GM12878 (cell line): ENCODE measurements around the gene ZCCHC13. TPM values are rescaled to one million over a fixed set of nuclear protein-coding genes. Genes with fewer than 3 reads are reported as not detected.

Experiments used
- BCL11A ChIP-seq: IDR thresholded peaks from 2 replicates; pipeline ENCODE4 v1.6.1; 2011; ENCODE audit warnings: low read depth, low read length
- CREB1 ChIP-seq: IDR thresholded peaks from 2 replicates; pipeline ENCODE4 v1.6.1; 2012; ENCODE audit warnings: low read depth, mild to moderate bottlenecking, inconsistent platforms
- CREM ChIP-seq: IDR thresholded peaks from 2 replicates; pipeline ENCODE4 v1.6.1; 2014; ENCODE audit warnings: antibody characterized with exemption, low read depth
- IKZF1 ChIP-seq: fragments of 450-650 bp; conservative IDR thresholded peaks from 2 replicates; pipeline ENCODE4 v1.6.1; 2017; ENCODE audit warnings: antibody characterized with exemption, mild to moderate bottlenecking
- LARP7 ChIP-seq: fragments of 450-650 bp; IDR thresholded peaks from 2 replicates; pipeline ENCODE4 v1.6.1; 2017; ENCODE audit warnings: mild to moderate bottlenecking
- MEF2B ChIP-seq: fragments of 450-650 bp; IDR thresholded peaks from 2 replicates; pipeline ENCODE4 v1.6.1; 2018; ENCODE audit warnings: mild to moderate bottlenecking, moderate library complexity; ENCODE audit not compliant: partially characterized antibody, poor library complexity, severe bottlenecking
- NKRF ChIP-seq: fragments of 450-650 bp; conservative IDR thresholded peaks from 2 replicates; pipeline ENCODE4 v1.6.1; 2017; ENCODE audit warnings: mild to moderate bottlenecking, moderate library complexity
- REST ChIP-seq: IDR thresholded peaks from 2 replicates; pipeline ENCODE4 v1.6.1; 2012; ENCODE audit warnings: mild to moderate bottlenecking, low read depth, low read length
- SRF ChIP-seq, 2 experiments: IDR thresholded peaks; 2 replicates each; pipeline ENCODE4 v1.6.1; 2011; ENCODE audit warnings: low read depth in 2 of 2, low read length in 2 of 2, mild to moderate bottlenecking in 1 of 2, moderate library complexity in 1 of 2
- STAT1 ChIP-seq: fragments of 450-650 bp; conservative IDR thresholded peaks from 2 replicates; pipeline ENCODE4 v1.6.1; 2014; ENCODE audit warnings: antibody characterized with exemption, mild to moderate bottlenecking
- TCF12 ChIP-seq: IDR thresholded peaks from 2 replicates; pipeline ENCODE4 v1.6.1; 2011; ENCODE audit warnings: low read depth, mild to moderate bottlenecking, low read length
- USF1 ChIP-seq: IDR thresholded peaks from 2 replicates; pipeline ENCODE4 v1.6.1; 2011; ENCODE audit warnings: borderline replicate concordance, low read depth, mild to moderate bottlenecking, moderate library complexity, mixed read lengths, low read length; ENCODE audit not compliant: insufficient read depth; ENCODE audit errors: extremely low read length
- ZBTB4 ChIP-seq: fragments of 450-650 bp; formaldehyde crosslinking; IDR thresholded peaks from 2 replicates; pipeline ENCODE4 v1.4.0; 2022; ENCODE audit warnings: mild to moderate bottlenecking, moderate library complexity
- polyA plus RNA-seq, 11 experiments: library from polyadenylated mRNA; depleted of rRNA in 4 of 11; unstranded in 6 of 11; stranded (reverse) in 5 of 11; fragments of >200 nt; fragmentation: Nextera tagmentation in 4 of 11; fragmentation: Illumina TruSeq in 1 of 11; extraction: Ambion mirVana in 4 of 11; extraction: Trizol in 1 of 11; gene quantifications; 1 replicate in 1 of 11; 2 replicates in 10 of 11; pipeline versions ENCODE4 v1.2.1 to v1.2.3, GENCODE V29; 2011 to 2016; ENCODE audit warnings: inconsistent platforms in 2 of 11, missing spikeins in 2 of 11, low read depth in 1 of 11
- total RNA-seq, 4 experiments: library from RNA; depleted of rRNA in 3 of 4; stranded (reverse); fragments of >200 nt in 3 of 4; fragmentation: Illumina TruSeq in 1 of 4; extraction: Trizol in 1 of 4; gene quantifications; 2 replicates each; pipeline versions ENCODE4 v1.2.1 to v1.2.3, GENCODE V29; 2013 to 2021
- TF ChIP-seq, protein P1 (sequence below): fragments of 450-650 bp; IDR thresholded peaks from 2 replicates; pipeline ENCODE4 v1.6.1; 2017; ENCODE audit warnings: mild to moderate bottlenecking, low read depth, inconsistent platforms; ENCODE audit not compliant: poor library complexity, severe bottlenecking
- TF ChIP-seq, protein P2 (sequence below): IDR thresholded peaks from 2 replicates; pipeline ENCODE4 v1.6.1; 2011; ENCODE audit warnings: mild to moderate bottlenecking, low read depth, low read length, moderate library complexity; ENCODE audit not compliant: insufficient replicate concordance

The ZCCHC13 gene
- total and polyA plus RNA-seq, 10 of the 15 experiments (the other 5 are each of a cell fraction or from before 2014, with no cell fraction given) = not detected

GRCh38 chrX:74291964-74292807, 11.8 kb upstream of the ZCCHC13 start (continued):
- TF ChIP-seq REST (no peak), LARP7 (no peak), USF1 (no peak), ZBTB4 (CRISPR knock-in tag) (no peak), MEF2B (no peak), CREM (no peak), STAT1 (no peak), BCL11A (no peak), NKRF (no peak), IKZF1 (peak; percentile 15; the same call in 1 of the 2 replicates), CREB1 (no peak), TCF12 (no peak), SRF (IDR thresholded peaks at IDR 0.05; ENCODE audit: low read depth in 2 of 2, low read length in 2 of 2) (0 out of 4 replicates have a peak, but pooled peaks of 1 of the 2 experiments have one; percentile 2)
- TF ChIP-seq, protein P1, sequence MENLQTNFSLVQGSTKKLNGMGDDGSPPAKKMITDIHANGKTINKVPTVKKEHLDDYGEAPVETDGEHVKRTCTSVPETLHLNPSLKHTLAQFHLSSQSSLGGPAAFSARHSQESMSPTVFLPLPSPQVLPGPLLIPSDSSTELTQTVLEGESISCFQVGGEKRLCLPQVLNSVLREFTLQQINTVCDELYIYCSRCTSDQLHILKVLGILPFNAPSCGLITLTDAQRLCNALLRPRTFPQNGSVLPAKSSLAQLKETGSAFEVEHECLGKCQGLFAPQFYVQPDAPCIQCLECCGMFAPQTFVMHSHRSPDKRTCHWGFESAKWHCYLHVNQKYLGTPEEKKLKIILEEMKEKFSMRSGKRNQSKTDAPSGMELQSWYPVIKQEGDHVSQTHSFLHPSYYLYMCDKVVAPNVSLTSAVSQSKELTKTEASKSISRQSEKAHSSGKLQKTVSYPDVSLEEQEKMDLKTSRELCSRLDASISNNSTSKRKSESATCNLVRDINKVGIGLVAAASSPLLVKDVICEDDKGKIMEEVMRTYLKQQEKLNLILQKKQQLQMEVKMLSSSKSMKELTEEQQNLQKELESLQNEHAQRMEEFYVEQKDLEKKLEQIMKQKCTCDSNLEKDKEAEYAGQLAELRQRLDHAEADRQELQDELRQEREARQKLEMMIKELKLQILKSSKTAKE = no peak
- TF ChIP-seq, protein P2, sequence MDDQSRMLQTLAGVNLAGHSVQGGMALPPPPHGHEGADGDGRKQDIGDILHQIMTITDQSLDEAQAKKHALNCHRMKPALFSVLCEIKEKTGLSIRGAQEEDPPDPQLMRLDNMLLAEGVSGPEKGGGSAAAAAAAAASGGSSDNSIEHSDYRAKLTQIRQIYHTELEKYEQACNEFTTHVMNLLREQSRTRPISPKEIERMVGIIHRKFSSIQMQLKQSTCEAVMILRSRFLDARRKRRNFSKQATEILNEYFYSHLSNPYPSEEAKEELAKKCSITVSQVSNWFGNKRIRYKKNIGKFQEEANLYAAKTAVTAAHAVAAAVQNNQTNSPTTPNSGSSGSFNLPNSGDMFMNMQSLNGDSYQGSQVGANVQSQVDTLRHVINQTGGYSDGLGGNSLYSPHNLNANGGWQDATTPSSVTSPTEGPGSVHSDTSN = no peak
